ENCODE results near the gene RABL6.
"Not testable (repeated sequence)": the region's sequence is repeated elsewhere in the genome, so short reads cannot be mapped to it uniquely, and the experiment has no call there.

Gene RABL6

GRCh38 chr9:136823136-136824046 lies 15.6 kb downstream of the RABL6 start:
- DNase-seq, result no peak

DNA sequence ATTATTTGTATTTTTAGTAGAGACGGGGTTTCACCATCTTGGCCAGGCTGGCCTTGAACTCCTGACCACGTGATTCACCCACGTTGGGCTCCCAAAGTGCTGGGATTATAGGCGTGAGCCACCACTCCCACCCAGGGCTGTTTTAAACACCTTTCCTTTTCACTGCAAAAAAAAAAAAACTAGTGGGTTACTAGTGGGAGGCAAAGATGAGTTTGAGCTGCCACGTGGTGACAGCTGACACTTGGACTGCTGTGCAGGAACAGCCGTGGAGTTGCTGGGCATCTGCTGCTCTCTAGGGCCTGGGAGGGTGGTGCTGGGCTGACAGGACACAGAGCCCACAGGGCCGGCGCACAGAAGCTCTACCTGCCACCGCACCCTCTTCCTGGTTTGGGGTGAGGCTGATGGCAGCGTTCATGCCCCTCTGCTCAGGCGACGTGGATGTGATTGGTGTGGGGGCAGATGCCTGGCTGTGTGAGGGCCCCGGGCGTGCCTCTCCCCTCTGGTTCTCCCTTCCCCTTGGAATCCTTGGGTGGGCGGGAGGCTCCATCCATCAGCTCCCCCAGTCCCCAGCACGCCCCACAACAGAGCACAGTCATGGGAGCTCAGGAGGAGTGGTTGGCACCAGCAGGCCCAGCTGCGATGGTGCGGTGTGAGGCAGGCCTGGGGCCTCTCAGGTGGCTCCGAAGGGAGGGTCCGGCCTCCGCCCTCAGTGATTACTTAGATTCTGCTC lies 16.9 kb downstream of the RABL6 start:
- no peak for DNase-seq

DNA sequence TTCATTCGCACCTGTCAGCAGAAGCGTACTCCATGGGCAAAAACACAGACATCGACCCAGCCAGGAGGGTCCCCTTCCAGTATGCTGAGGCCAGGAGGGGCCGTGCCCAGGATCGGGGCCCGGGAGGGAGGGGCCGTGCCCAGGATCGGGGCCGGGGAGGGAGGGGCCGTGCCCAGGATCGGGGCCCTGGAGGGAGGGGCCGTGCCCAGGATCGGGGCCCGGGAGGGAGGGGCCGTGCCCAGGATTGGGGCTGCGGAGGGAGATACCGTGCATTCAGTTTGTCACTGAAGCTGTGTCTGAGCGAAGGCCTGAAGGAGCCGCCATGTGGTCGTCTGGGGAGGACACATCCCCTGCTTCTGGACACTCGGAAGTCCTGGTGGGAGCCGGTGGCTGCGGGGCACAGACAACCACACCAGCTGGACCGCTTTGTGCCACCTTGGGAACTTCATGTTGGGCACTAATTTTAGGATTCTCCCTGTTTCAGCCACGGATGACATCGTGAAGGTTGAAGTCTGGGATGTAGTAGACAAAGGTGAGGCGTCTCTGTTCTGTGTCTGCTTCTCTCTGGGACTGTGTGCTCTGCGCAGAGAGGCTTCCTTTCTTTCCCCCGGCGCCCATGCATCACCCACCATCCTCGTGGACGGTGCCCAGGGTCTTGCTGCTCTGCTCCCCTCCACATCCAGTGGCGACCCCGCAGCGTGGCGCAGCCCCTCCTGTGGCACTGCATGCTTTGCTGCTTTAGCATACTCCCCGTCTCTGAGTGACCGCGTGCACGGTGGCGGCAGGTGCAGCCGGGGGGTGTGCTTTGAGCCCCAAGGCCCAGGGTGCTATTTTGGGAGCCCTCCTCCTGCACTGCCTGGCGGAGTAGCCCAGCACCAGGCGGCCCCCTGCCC lies 17.8 kb downstream of the RABL6 start:
- DNase-seq, result no peak

GRCh38 chr9:136826188-136826541 lies 18.4 kb downstream of the RABL6 start:
- no peak for DNase-seq

DNA sequence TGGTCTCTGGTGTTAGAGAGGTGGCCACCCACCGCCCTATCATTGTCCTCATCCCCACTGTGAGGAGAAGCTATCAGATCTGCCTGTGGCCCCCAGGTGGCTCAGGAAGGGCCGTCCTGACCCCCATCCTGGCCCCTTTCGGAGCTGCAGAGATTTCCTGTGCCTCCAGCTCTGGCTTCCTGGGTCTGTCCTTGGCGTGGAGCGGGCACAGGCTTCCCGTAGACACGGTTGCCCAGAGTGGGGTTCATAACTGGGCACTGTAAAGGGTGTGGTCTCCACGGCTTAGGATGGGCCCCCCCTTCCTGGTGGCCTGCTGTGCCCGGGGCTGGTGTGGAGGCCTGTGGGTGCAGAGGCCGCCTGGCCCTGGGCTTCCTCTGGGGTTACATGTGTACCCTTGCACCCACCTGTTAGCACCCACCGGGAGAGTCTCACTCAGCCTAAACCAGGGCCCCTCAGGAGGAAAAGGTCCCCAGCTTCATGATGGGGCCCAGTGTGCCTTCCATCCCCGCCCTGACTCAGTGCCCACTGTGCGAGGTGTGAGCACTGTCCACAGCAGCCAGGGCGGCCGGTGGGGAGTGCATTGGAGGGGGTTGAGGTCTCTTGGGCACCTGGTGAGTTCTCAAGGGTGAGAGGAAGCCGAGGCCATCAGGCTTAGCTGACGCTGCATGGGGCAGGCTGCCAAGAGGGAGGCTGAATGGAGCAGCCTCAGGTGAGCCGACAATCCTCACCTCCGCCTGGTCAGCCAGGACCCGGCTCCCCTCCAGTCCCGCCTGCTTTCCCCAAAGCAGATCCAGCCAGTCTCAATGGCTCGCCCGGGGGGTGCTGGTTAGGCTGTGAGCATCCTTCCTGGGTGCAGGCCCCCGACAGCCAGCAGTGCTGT lies 19.2 kb downstream of the RABL6 start:
- DNase-seq, result no peak

GRCh38 chr9:136827794-136828473 lies 20.2 kb downstream of the RABL6 start:
- DNase-seq, result no peak

DNA sequence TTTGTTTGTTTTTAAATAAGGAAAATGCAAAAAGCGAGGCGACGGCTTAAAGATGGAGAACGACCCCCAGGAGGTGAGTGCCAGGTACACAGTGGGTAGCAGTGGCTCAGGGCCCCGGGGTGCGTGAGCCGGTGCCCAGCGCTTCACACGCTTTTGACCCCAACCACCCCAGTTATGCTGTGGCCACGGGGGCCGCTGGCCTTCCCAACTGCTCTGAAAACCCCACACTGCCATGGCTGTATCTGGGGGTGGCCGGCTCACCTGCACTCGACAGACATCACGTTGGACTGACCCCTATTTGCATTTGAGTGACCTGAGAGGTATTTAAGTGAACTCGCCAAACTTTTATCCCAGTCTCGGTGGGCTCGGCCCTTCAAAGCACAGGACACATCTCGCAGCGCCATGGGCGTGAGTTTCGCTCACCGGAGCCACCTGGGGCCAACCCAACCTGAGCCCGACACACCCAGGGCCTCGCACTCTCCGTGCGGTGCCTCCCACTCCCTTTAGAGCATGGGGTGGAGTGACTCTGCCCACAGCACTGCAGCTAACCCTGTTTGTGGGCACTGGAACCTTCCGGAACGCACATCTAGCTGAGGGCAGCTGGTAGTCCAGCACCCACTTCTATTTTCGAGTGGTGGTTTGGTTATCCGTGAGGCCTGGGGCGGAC lies 20.9 kb downstream of the RABL6 start:
- no peak for DNase-seq

GRCh38 chr9:136829412-136829811 lies 21.7 kb downstream of the RABL6 start:
- DNase-seq, result no peak

- DNase-seq, result no peak
Measured at GRCh38 chr9:136829981-136830885, 22.5 kb downstream of the RABL6 start.

DNA sequence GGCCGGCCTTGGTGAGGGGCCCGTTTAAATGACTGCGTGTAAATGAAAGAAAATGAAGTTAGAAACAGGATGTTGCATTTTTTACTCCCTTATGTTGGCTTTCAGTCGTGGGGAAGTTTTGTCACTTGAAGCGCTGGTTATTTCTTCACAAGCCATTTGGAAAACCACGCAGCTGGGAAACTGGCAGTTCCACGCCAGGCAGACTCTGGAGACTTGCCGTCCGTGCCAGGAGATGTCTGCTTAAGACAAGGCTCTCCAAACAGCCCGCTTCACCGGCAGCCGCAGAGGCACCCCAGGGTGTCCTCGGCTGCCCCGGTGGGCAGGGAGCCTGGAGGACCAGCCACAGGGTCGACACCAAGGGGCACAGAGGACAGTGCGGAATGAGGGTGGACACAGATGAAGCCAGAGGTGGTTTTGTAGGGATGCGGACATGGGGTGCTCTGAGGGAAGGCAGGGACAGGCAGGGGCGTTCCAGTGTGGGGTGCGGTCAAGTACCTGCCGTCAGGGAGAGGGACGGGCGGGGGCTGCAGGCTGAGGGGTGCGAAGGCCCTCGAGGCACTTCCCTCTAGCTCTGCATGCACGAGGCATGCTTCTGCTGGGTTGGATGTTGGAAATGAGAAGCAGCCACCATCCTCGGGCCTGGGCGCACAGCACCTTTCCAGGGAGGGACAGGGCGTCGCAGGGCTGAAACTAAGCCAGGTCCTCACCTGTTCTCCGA lies 23.4 kb downstream of the RABL6 start:
- DNase-seq, result no peak

GRCh38 chr9:136831720-136832104 lies 24.0 kb downstream of the RABL6 start:
- DNase-seq, result no peak

DNA sequence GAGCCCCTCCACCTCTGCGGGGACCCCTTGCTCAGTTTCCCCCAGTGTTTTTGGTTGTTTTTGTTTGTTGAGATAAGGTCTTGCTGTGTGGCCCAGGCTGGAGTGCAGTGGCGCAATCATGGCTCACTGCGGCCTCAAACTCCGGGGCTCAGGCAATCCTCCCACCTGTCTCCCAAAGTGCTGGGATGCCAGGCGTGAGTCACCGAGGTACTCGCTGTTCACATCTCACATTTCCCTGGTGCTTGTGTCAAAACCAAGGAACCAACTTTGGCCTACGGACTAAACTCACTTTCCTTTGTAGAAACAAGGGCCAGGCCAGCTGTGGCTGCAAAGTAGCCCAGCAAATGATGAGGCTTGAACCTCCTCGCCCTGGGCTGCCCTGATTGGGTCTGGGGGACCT lies 24.8 kb downstream of the RABL6 start:
- DNase-seq, result no peak

GRCh38 chr9:136833381-136834048 lies 25.8 kb downstream of the RABL6 start:
- DNase-seq, result not testable (repeated sequence)

DNA sequence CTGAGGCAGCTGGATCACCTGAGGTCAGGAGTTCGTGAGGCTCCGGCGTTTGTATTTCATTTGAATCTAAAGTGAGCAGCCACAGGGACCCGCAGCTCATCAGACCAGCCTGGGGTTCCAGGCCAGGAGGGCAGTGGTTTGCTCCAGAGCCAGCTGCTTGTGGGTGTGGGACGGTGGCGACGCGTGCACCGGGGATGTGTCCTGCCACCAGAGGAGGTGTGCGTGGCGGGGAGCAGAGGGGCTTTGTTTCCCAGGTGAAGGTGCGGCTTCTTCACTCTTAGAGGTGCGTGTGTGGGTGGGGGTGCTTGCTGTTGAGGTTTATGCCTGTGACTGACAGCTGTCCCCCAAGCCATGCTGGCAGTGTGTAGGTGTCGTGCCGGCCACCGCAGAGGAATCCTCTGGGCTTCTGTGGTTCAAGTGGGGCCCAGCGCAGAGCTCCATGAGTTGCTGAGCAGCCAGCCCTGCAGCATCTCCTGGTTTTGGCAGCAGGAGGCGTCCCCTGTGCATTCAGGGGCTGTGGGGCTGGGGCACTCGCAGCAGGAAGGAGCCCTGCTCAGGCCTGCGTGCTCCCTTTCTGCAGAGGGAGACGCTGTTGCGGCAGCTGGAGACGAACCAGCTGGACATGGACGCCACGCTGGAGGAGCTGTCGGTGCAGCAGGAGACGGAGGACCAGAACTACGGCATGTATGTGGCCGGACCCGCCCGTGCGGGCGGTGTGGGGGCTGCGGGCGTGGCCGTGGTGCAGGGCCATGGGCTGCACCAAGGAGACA lies 27.6 kb downstream of the RABL6 start:
- peak; percentile 1 for DNase-seq

DNA sequence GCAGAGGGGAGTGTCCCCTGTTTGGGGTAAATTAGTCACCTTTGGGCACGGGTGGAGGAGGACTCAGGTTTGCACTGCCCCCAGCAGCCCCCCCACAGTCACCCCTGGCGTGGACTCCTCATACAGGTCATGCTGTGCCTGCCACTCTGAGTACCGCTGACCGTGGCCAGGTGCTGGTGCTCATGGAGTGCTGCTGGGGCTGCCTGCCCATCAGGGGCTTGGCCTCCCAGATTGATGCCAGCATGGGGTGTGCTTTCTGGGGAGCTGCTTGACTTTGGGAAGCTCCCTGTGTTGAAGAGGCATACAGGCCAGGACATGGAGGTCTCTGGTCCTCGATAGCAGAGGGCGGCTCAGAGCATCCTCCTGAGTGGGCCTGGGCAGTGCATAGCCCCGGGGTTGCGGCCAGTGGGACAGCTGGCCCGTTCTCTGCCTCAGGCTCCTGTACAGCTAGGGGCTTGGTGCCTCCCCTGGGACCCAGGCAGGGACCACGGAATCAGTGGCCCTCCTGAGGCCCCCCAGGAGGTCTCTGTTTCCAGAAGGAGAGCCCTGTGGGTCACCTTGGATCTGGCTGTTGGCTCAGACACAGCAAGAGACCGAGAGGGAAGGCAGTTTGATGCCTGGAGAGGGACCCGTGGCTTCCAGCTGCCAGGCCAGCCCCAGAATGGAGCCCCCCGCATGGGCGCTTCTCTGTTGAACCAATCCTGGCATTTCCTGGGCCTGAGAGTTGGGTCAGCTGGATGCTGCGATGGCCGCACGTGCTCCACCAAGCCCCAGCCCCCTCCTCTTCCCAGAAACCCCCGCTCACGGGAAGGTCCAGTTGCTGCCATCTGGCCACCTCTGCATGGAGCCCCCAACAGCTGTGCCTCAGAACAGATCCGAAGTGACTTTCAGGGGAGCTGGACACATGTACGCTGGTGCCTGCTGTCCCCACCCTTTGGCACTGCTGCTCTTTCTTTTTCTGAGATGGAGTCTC lies 28.5 kb downstream of the RABL6 start:
- no peak for DNase-seq

GRCh38 chr9:136837146-136837855 lies 29.6 kb downstream of the RABL6 start:
- no peak for DNase-seq
